ENCODE measurements around the gene DHX16.
"Not testable (repeated sequence)": the region's sequence is repeated elsewhere in the genome, so short reads cannot be mapped to it uniquely, and the experiment has no call there.

DHX16 gene

GRCh38 chr6:30678964-30679726 lies 6.3 kb upstream of the DHX16 start:
- peak; percentile 96 for DNase-seq

- DNase-seq = no peak
Measured at GRCh38 chr6:30676660-30677285, 4.0 kb upstream of the DHX16 start.

- no peak for DNase-seq
Measured at GRCh38 chr6:30670760-30671527, 1.9 kb downstream of the DHX16 start.

- not testable (repeated sequence) for DNase-seq
Measured at GRCh38 chr6:30666300-30666699, 6.5 kb downstream of the DHX16 start.

- no peak for DNase-seq
Measured at GRCh38 chr6:30664994-30665767, 7.6 kb downstream of the DHX16 start.

GRCh38 chr6:30657922-30658321 lies 14.9 kb downstream of the DHX16 start:
- not testable (repeated sequence) for DNase-seq

GRCh38 chr6:30657454-30657853 lies 15.4 kb downstream of the DHX16 start:
- no peak for DNase-seq

GRCh38 chr6:30656513-30656912 lies 16.3 kb downstream of the DHX16 start:
- DNase-seq = no peak

GRCh38 chr6:30655743-30656094 lies 17.1 kb downstream of the DHX16 start:
- no peak for DNase-seq

GRCh38 chr6:30654798-30655742 lies 17.7 kb downstream of the DHX16 start:
- no peak for DNase-seq

GRCh38 chr6:30651143-30651542 lies 21.7 kb downstream of the DHX16 start:
- DNase-seq = no peak

- peak; percentile 84 for DNase-seq
Measured at GRCh38 chr6:30647242-30648116, 25.3 kb downstream of the DHX16 start.

GRCh38 chr6:30646450-30647241 lies 26.2 kb downstream of the DHX16 start, which contains the start of gene C6orf136:
Gene C6orf136, plus strand, starts transcription at chr6:30647133. Its CDS starts 99 bp downstream, at chr6:30647232.
- DNase-seq = peak; percentile 95

- DNase-seq = no peak
Measured at GRCh38 chr6:30645989-30646388, 26.8 kb downstream of the DHX16 start.

- no peak for DNase-seq
Measured at GRCh38 chr6:30644769-30645168, 28.0 kb downstream of the DHX16 start.

GRCh38 chr6:30643656-30644055 lies 29.1 kb downstream of the DHX16 start:
- no peak for DNase-seq

GRCh38 chr6:30641048-30641447 lies 31.8 kb downstream of the DHX16 start:
- DNase-seq = no peak

- no peak for DNase-seq
Measured at GRCh38 chr6:30640481-30640880, 32.3 kb downstream of the DHX16 start.

- DNase-seq = no peak
Measured at GRCh38 chr6:30635834-30636233, 37.0 kb downstream of the DHX16 start.
